ENCODE data around the gene CEP170.
"Not testable (repeated sequence)": the region's sequence is repeated elsewhere in the genome, so short reads cannot be mapped to it uniquely, and the experiment has no call there.

CEP170 gene

GRCh38 chr1:243193330-243193729 is 61.8 kb downstream of the CEP170 start:
- not testable (repeated sequence) for H3K27ac ChIP-seq (ENCODE audit: poor library complexity, severe bottlenecking); H3K9me3 ChIP-seq (ENCODE audit: severe bottlenecking); H3K4me1 ChIP-seq (ENCODE audit: insufficient read depth, poor library complexity, severe bottlenecking); ATAC-seq (ENCODE audit: low read depth); H3K4me3 ChIP-seq (ENCODE audit: severe bottlenecking); DNase-seq (ENCODE audit: low spot score); H3K27me3 ChIP-seq (ENCODE audit: insufficient read depth, poor library complexity, severe bottlenecking); H3K36me3 ChIP-seq (ENCODE audit: low read depth)

- not testable (repeated sequence) for H3K4me3 ChIP-seq (ENCODE audit: severe bottlenecking); H3K27ac ChIP-seq (ENCODE audit: poor library complexity, severe bottlenecking); H3K36me3 ChIP-seq (ENCODE audit: low read depth); ATAC-seq (ENCODE audit: low read depth); H3K27me3 ChIP-seq (ENCODE audit: insufficient read depth, poor library complexity, severe bottlenecking); H3K9me3 ChIP-seq (ENCODE audit: severe bottlenecking); DNase-seq (ENCODE audit: low spot score); H3K4me1 ChIP-seq (ENCODE audit: insufficient read depth, poor library complexity, severe bottlenecking)
These were observed 68.7 kb downstream of the CEP170 start for GRCh38 chr1:243186201-243186995.

GRCh38 chr1:243184787-243185186 is 70.3 kb downstream of the CEP170 start:
- not testable (repeated sequence) for ATAC-seq (ENCODE audit: low read depth); H3K9me3 ChIP-seq (ENCODE audit: severe bottlenecking); H3K27ac ChIP-seq (ENCODE audit: poor library complexity, severe bottlenecking); DNase-seq (ENCODE audit: low spot score); H3K4me1 ChIP-seq (ENCODE audit: insufficient read depth, poor library complexity, severe bottlenecking); H3K27me3 ChIP-seq (ENCODE audit: insufficient read depth, poor library complexity, severe bottlenecking); H3K4me3 ChIP-seq (ENCODE audit: severe bottlenecking); H3K36me3 ChIP-seq (ENCODE audit: low read depth)

DNA sequence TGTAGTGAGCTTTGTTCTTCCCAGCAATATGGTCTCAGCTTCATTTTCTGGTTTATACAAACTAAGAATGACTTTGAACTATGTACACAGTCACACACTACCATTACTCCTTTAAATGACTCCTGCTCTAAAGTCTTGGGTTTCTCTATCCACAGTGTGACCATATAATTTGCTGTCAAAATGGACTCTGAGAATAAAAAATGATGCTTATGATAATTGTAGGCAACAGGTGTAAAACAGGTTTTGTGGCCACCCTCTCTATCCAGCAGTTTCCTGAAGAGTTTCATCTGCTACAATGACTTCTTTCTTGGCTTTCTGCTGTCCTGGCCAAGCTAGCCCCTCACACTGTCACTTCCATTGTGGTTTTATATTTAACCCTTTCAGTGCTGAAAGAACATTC is 71.4 kb downstream of the CEP170 start:
- H3K4me1 ChIP-seq (ENCODE audit: insufficient read depth, poor library complexity, severe bottlenecking); H3K27ac ChIP-seq (ENCODE audit: poor library complexity, severe bottlenecking); H3K27me3 ChIP-seq (ENCODE audit: insufficient read depth, poor library complexity, severe bottlenecking); H3K9me3 ChIP-seq (ENCODE audit: severe bottlenecking); DNase-seq (ENCODE audit: low spot score); H3K36me3 ChIP-seq (ENCODE audit: low read depth); H3K4me3 ChIP-seq (ENCODE audit: severe bottlenecking); ATAC-seq (ENCODE audit: low read depth): not testable (repeated sequence)

DNA sequence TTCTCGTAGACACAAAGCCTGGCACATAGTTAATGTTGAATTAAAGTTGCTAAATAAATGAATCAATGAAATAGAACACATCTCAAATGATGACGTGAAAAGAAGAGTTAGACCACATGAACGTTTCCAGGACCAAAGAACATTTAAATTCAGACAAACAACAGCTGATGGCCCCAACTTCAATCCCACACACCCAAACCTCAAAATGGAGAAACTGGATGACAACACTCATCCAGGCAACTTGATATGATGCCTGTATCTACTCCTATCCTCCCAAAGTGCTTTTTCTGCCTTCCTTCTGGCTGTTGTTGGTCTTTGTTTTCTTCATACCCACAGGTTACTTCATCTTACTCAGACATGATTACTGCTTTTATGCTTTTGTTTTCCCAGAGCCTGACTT is 71.9 kb downstream of the CEP170 start:
- H3K27ac ChIP-seq (ENCODE audit: poor library complexity, severe bottlenecking); H3K27me3 ChIP-seq (ENCODE audit: insufficient read depth, poor library complexity, severe bottlenecking); H3K9me3 ChIP-seq (ENCODE audit: severe bottlenecking); H3K4me1 ChIP-seq (ENCODE audit: insufficient read depth, poor library complexity, severe bottlenecking); DNase-seq (ENCODE audit: low spot score); H3K4me3 ChIP-seq (ENCODE audit: severe bottlenecking); H3K36me3 ChIP-seq (ENCODE audit: low read depth); ATAC-seq (ENCODE audit: low read depth): not testable (repeated sequence)

DNA sequence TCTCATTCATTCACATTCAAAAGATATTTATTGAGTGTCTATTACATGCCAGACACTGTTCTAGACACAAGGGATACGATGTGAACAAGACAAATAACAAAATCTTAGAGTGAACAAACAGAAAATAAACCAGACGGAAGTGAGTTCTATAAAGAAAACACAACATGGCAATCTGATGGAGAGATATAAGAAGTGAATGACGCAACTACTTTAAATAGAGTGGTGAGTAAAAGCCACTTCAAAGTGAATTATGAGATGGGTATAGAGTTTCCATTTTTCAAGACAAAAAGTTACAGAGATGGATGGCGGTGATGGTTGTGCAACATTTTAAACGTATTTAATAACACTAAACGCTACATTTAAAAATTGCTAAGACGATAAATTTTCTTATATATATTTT is 75.4 kb downstream of the CEP170 start:
- no peak overlapping the region for H3K4me3 ChIP-seq (ENCODE audit: severe bottlenecking)
- no peaks in the 10 kb centered on the region for H3K4me1 ChIP-seq (ENCODE audit: insufficient read depth, poor library complexity, severe bottlenecking)
- H3K9me3 ChIP-seq (ENCODE audit: severe bottlenecking) = no peaks in the 10 kb centered on the region
- ATAC-seq (ENCODE audit: low read depth) (no peak), DNase-seq (ENCODE audit: low spot score) (no peak)
- TF ChIP-seq, protein P1, sequence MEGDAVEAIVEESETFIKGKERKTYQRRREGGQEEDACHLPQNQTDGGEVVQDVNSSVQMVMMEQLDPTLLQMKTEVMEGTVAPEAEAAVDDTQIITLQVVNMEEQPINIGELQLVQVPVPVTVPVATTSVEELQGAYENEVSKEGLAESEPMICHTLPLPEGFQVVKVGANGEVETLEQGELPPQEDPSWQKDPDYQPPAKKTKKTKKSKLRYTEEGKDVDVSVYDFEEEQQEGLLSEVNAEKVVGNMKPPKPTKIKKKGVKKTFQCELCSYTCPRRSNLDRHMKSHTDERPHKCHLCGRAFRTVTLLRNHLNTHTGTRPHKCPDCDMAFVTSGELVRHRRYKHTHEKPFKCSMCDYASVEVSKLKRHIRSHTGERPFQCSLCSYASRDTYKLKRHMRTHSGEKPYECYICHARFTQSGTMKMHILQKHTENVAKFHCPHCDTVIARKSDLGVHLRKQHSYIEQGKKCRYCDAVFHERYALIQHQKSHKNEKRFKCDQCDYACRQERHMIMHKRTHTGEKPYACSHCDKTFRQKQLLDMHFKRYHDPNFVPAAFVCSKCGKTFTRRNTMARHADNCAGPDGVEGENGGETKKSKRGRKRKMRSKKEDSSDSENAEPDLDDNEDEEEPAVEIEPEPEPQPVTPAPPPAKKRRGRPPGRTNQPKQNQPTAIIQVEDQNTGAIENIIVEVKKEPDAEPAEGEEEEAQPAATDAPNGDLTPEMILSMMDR (IDR thresholded peaks at IDR 0.05; ENCODE audit: poor library complexity, severe bottlenecking) = no peak
- no peaks in the 10 kb centered on the region for H3K36me3 ChIP-seq (ENCODE audit: low read depth)
- H3K27ac ChIP-seq (ENCODE audit: poor library complexity, severe bottlenecking) = no peak overlapping the region
- no peaks in the 10 kb centered on the region for H3K27me3 ChIP-seq (ENCODE audit: insufficient read depth, poor library complexity, severe bottlenecking)

DNA sequence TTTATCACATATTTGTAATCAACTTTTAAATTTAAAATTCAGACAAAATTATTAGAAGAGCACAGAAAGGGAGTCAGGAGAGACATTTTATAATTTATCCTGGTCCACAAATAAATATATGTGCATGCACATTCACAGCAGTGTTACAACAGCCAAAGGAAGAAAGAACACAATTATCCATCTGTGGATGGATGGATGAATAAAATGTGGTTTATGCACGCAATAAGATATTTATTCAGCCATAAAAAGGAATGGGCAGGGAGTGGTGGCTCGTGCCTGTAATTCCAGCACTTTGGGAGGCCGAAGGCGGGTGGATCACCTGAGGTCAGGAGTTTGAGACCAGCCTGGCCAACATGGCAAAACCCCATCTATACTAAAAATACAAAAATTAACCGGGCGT is 77.3 kb downstream of the CEP170 start:
- H3K27me3 ChIP-seq (ENCODE audit: insufficient read depth, poor library complexity, severe bottlenecking); H3K9me3 ChIP-seq (ENCODE audit: severe bottlenecking); H3K4me1 ChIP-seq (ENCODE audit: insufficient read depth, poor library complexity, severe bottlenecking); DNase-seq (ENCODE audit: low spot score); H3K27ac ChIP-seq (ENCODE audit: poor library complexity, severe bottlenecking); ATAC-seq (ENCODE audit: low read depth); H3K4me3 ChIP-seq (ENCODE audit: severe bottlenecking); H3K36me3 ChIP-seq (ENCODE audit: low read depth): not testable (repeated sequence)

DNA sequence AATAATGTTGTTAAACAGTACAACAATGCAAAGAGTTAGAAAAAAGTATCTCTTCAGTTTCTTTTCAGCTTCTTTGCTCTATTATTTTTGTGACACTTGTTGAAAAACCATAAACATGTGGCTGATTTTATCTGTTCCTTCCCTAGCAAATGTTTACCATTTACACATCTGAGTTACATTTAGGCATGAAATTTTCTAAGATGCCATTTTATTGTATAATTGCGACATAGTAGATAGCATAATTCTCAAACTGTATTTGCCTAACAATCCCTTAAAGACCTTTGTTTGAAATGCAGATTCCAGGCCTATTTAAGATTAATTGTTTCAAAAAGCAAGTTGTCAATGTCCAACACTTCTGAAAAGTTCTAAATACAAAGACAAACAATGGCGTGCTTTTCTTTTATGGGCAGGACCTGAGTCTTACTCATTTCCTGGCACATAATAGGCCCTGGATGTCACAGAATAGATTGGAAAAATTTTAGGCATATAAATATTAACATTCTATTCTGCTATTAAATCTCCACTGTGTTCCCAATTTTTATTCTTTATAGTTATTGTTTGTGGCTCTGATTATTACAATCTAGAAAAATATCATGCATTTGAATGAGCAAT is 81.2 kb downstream of the CEP170 start:
- H3K9me3 ChIP-seq (ENCODE audit: severe bottlenecking); H3K4me3 ChIP-seq (ENCODE audit: severe bottlenecking); H3K36me3 ChIP-seq (ENCODE audit: low read depth); H3K4me1 ChIP-seq (ENCODE audit: insufficient read depth, poor library complexity, severe bottlenecking); H3K27ac ChIP-seq (ENCODE audit: poor library complexity, severe bottlenecking); ATAC-seq (ENCODE audit: low read depth); DNase-seq (ENCODE audit: low spot score); H3K27me3 ChIP-seq (ENCODE audit: insufficient read depth, poor library complexity, severe bottlenecking): not testable (repeated sequence)

- H3K36me3 ChIP-seq (ENCODE audit: low read depth); H3K27ac ChIP-seq (ENCODE audit: poor library complexity, severe bottlenecking); H3K9me3 ChIP-seq (ENCODE audit: severe bottlenecking); DNase-seq (ENCODE audit: low spot score); ATAC-seq (ENCODE audit: low read depth); H3K27me3 ChIP-seq (ENCODE audit: insufficient read depth, poor library complexity, severe bottlenecking); H3K4me1 ChIP-seq (ENCODE audit: insufficient read depth, poor library complexity, severe bottlenecking); H3K4me3 ChIP-seq (ENCODE audit: severe bottlenecking): not testable (repeated sequence)
These were observed 90.2 kb downstream of the CEP170 start for GRCh38 chr1:243164911-243165310.

DNA sequence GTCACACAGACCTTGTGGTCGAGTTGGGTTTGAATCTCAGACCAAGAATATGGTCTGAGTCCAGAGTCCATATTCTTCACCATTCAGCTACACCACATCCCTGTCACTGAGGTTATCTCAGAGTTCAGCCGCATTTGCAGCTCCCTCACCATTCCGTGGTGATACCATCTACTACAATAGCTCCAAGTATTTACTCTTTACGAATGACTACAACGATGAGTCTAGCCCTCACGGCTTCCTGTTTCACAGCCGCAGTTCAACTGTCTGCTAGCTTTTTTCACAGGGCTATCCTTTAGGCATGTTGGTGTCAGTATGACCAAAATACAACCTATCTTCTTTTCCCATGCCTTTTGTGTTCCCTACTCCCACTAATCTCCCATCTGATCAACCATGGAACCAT is 104.2 kb downstream of the CEP170 start:
- H3K4me3 ChIP-seq (ENCODE audit: severe bottlenecking) = not testable (repeated sequence)

DNA sequence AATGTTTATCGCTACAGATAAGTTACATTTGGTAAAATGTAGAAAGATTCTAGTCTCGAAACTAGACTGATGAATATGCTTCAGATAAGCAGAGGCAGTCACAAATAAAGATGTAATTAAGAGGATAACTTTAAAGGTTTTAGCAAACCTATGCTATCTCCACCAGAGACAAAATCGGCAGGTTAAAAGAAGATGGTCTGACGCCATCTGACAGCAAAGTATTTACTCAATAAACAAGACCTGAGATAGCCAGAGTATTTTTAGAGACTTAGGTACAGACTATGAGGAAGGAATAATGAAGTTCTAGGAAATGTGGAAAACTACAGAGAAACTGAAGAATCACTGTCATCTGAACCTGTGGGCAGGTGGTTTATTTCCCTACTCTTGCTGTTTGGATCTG is 106.0 kb downstream of the CEP170 start:
- not testable (repeated sequence) for ATAC-seq (ENCODE audit: low read depth); H3K4me3 ChIP-seq (ENCODE audit: severe bottlenecking); H3K27ac ChIP-seq (ENCODE audit: poor library complexity, severe bottlenecking); H3K36me3 ChIP-seq (ENCODE audit: low read depth); H3K9me3 ChIP-seq (ENCODE audit: severe bottlenecking); H3K4me1 ChIP-seq (ENCODE audit: insufficient read depth, poor library complexity, severe bottlenecking); DNase-seq (ENCODE audit: low spot score); H3K27me3 ChIP-seq (ENCODE audit: insufficient read depth, poor library complexity, severe bottlenecking)

More for the DNA sequence above, 104.2 kb downstream of the CEP170 start:
- H3K4me1 ChIP-seq (ENCODE audit: insufficient read depth, poor library complexity, severe bottlenecking); H3K36me3 ChIP-seq (ENCODE audit: low read depth); DNase-seq (ENCODE audit: low spot score); H3K27ac ChIP-seq (ENCODE audit: poor library complexity, severe bottlenecking); H3K27me3 ChIP-seq (ENCODE audit: insufficient read depth, poor library complexity, severe bottlenecking); H3K9me3 ChIP-seq (ENCODE audit: severe bottlenecking); ATAC-seq (ENCODE audit: low read depth): not testable (repeated sequence)
